ENCODE results near the gene EFCAB6. TPM values are rescaled to one million over a fixed set of nuclear protein-coding genes. Genes with fewer than 3 reads are reported as not detected.

Gene EFCAB6
- total and polyA plus RNA-seq, 2 donors (not counting 3 experiments of a cell fraction or from before 2014, with no cell fraction given): 0.07 to 0.31 TPM

DNA sequence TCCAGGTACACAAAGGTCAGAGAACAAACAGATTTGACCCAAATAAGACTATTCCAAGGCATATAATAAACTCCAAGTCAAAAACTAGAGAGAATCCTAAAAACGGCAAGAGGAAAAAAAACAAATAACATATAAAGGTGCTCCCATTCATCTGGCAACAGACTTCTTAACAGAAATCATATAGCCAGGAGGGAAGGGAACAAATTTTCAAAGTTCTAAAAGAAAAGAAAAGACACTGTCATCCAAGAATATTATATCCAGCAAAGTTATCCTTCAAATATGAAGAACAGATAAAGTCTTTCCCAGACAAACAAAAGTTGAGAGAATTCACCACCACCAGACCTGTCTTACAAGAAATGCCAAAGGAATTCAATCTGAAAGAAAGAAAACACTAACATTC, 11.1 kb downstream of the EFCAB6 start:
- no peak overlapping the region for H3K9ac ChIP-seq (replicated peaks; ENCODE audit: extremely low read depth, insufficient read depth, low read length)
- no peaks in the 10 kb centered on the region for H3K9me3 ChIP-seq (replicated peaks; ENCODE audit: control insufficient read depth, insufficient read depth, low read length)
- no peaks in the 10 kb centered on the region for H3K9me1 ChIP-seq (replicated peaks; ENCODE audit: control insufficient read depth, extremely low read depth, insufficient read depth, low read length)
- H4K20me1 ChIP-seq (replicated peaks; ENCODE audit: control insufficient read depth, extremely low read depth, insufficient read depth, low read length): no peaks in the 10 kb centered on the region
- POLR2A ChIA-PET: no interaction called here
- H3K27ac ChIP-seq (ENCODE audit: insufficient read depth, low read depth, low read length): no peak overlapping the region
- H3K79me2 ChIP-seq (ENCODE audit: control insufficient read depth, insufficient read depth, low read length): no peaks in the 10 kb centered on the region
- peak; percentile 50 for FAIRE-seq
- no peak overlapping the region for H3K4me3 ChIP-seq (replicated peaks in 1 of 3; ENCODE audit: insufficient read depth in 1 of 3, low read depth in 1 of 3, low read length in 3 of 3)
- intact Hi-C loops (cut with micrococcal nuclease) (no loop called here), dilution Hi-C loops (cut with MboI; ENCODE audit: extremely low pct_ligation_motif_present, low sequenced_read_pairs) (no loop called here)
- no peak for DNase-seq (ENCODE audit: low read depth, low spot score)
- H3K36me3 ChIP-seq (ENCODE audit: control insufficient read depth in 2 of 2, extremely low read depth in 1 of 2, insufficient read depth in 2 of 2, low read length in 2 of 2): no peaks in the 10 kb centered on the region
- no peaks in the 10 kb centered on the region for H3K4me1 ChIP-seq (ENCODE audit: control insufficient read depth, extremely low read depth, insufficient read depth, low read length)
- no TSS peak for BruUV-seq (replicated peaks)
- CTCF ChIA-PET: no interaction called here
- peaks cover 0 to 4% of the 10 kb centered on the region in 2 experiments for H3K27me3 ChIP-seq (ENCODE audit: control insufficient read depth in 2 of 2, insufficient read depth in 2 of 2, low read length in 2 of 2)
- H2AFZ ChIP-seq (ENCODE audit: low read depth, low read length): no peak overlapping the region
- no peak overlapping the region for H3K4me2 ChIP-seq (ENCODE audit: insufficient read depth, low read length)
- no peak for TF ChIP-seq FOS (IDR thresholded peaks at IDR 0.05; ENCODE audit: borderline replicate concordance, insufficient read depth, low read length)
- TF ChIP-seq, protein P1, sequence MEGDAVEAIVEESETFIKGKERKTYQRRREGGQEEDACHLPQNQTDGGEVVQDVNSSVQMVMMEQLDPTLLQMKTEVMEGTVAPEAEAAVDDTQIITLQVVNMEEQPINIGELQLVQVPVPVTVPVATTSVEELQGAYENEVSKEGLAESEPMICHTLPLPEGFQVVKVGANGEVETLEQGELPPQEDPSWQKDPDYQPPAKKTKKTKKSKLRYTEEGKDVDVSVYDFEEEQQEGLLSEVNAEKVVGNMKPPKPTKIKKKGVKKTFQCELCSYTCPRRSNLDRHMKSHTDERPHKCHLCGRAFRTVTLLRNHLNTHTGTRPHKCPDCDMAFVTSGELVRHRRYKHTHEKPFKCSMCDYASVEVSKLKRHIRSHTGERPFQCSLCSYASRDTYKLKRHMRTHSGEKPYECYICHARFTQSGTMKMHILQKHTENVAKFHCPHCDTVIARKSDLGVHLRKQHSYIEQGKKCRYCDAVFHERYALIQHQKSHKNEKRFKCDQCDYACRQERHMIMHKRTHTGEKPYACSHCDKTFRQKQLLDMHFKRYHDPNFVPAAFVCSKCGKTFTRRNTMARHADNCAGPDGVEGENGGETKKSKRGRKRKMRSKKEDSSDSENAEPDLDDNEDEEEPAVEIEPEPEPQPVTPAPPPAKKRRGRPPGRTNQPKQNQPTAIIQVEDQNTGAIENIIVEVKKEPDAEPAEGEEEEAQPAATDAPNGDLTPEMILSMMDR (IDR thresholded peaks at IDR 0.05; ENCODE audit: extremely low read depth in 1 of 2, insufficient read depth in 1 of 2, low read depth in 1 of 2, low read length in 2 of 2): no peak

DNA sequence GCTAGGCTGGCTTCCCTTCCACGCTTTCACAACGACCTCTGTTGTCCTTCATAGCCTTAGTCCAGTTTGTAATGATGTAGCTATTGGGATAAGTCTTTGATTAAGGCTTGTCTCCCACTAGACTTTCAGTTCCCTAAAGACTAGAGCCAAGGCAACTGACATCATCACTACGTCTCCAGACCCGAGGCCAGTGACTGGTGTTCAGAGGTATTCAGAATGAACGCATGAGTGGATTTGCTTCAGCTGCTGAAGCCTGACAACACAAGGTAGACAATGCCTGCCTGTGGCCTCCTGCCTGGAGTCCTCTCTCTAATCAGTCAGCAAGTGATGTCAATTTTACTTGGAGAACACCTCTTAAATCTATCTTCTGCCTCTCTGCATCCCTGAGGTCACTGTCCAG, 13.6 kb downstream of the EFCAB6 start:
- no peak for DNase-seq (ENCODE audit: low read depth, low spot score)
- Histone ChIP-seq H3K4me3 (replicated peaks in 1 of 3; ENCODE audit: insufficient read depth in 1 of 3, low read depth in 1 of 3, low read length in 3 of 3) (no peak overlapping the region), H3K36me3 (ENCODE audit: control insufficient read depth in 2 of 2, extremely low read depth in 1 of 2, insufficient read depth in 2 of 2, low read length in 2 of 2) (no peaks in the 10 kb centered on the region), H3K9me3 (replicated peaks; ENCODE audit: control insufficient read depth, insufficient read depth, low read length) (no peaks in the 10 kb centered on the region), H3K27ac (ENCODE audit: insufficient read depth, low read depth, low read length) (no peak overlapping the region), H2AFZ (ENCODE audit: low read depth, low read length) (no peak overlapping the region), H3K4me1 (ENCODE audit: control insufficient read depth, extremely low read depth, insufficient read depth, low read length) (no peaks in the 10 kb centered on the region), H3K27me3 (ENCODE audit: control insufficient read depth in 2 of 2, insufficient read depth in 2 of 2, low read length in 2 of 2) (peaks cover 0 to 6% of the 10 kb centered on the region in 2 experiments), H3K79me2 (ENCODE audit: control insufficient read depth, insufficient read depth, low read length) (no peaks in the 10 kb centered on the region), H3K9me1 (replicated peaks; ENCODE audit: control insufficient read depth, extremely low read depth, insufficient read depth, low read length) (no peaks in the 10 kb centered on the region), H3K4me2 (ENCODE audit: insufficient read depth, low read length) (no peak overlapping the region), H3K9ac (replicated peaks; ENCODE audit: extremely low read depth, insufficient read depth, low read length) (no peak overlapping the region), H4K20me1 (replicated peaks; ENCODE audit: control insufficient read depth, extremely low read depth, insufficient read depth, low read length) (no peaks in the 10 kb centered on the region)
- dilution Hi-C loops (cut with MboI; ENCODE audit: extremely low pct_ligation_motif_present, low sequenced_read_pairs): no loop called here
- no TSS peak for BruUV-seq (replicated peaks)
- ChIA-PET CTCF (no interaction called here), POLR2A (no interaction called here)
- intact Hi-C loops (cut with micrococcal nuclease): no loop called here
- TF ChIP-seq MYC (IDR thresholded peaks at IDR 0.05; ENCODE audit: low read depth, low read length) (no peak), GATA2 (IDR thresholded peaks at IDR 0.05; ENCODE audit: insufficient read depth, insufficient read length, low read depth, low read length) (no peak), JUN (IDR thresholded peaks at IDR 0.05; ENCODE audit: borderline replicate concordance, insufficient read depth, insufficient read length, low read depth) (no peak), EZH2 (IDR thresholded peaks at IDR 0.05; ENCODE audit: borderline replicate concordance, low read depth, low read length, severe bottlenecking) (no peak), POLR2A (IDR thresholded peaks at IDR 0.05; ENCODE audit: low read depth, low read length) (no peak), POLR2AphosphoS5 (IDR thresholded peaks at IDR 0.05; ENCODE audit: insufficient read depth, low read depth, low read length) (no peak), FOS (IDR thresholded peaks at IDR 0.05; ENCODE audit: borderline replicate concordance, insufficient read depth, low read length) (no peak)
- TF ChIP-seq, protein P2, sequence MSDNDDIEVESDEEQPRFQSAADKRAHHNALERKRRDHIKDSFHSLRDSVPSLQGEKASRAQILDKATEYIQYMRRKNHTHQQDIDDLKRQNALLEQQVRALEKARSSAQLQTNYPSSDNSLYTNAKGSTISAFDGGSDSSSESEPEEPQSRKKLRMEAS (IDR thresholded peaks at IDR 0.05; ENCODE audit: insufficient read depth, insufficient read length): no peak
- TF ChIP-seq, protein P1 (IDR thresholded peaks at IDR 0.05; ENCODE audit: extremely low read depth in 1 of 2, insufficient read depth in 1 of 2, low read depth in 1 of 2, low read length in 2 of 2): no peak
- FAIRE-seq: no peak

Data from endothelial cell of umbilical vein (primary cell).